HG02970 (cell line): ENCODE data around the gene ASS1.

Experiments used
- ATAC-seq: cut with Tn5 transposase; IDR thresholded peaks from one replicate; pipeline ENCODE4 v1.9.1; 2021; ENCODE audit warnings: mild to moderate bottlenecking, moderate library complexity, moderate number of reproducible peaks; ENCODE audit not compliant: unreplicated experiment, low FRiP score

Gene ASS1

DNA sequence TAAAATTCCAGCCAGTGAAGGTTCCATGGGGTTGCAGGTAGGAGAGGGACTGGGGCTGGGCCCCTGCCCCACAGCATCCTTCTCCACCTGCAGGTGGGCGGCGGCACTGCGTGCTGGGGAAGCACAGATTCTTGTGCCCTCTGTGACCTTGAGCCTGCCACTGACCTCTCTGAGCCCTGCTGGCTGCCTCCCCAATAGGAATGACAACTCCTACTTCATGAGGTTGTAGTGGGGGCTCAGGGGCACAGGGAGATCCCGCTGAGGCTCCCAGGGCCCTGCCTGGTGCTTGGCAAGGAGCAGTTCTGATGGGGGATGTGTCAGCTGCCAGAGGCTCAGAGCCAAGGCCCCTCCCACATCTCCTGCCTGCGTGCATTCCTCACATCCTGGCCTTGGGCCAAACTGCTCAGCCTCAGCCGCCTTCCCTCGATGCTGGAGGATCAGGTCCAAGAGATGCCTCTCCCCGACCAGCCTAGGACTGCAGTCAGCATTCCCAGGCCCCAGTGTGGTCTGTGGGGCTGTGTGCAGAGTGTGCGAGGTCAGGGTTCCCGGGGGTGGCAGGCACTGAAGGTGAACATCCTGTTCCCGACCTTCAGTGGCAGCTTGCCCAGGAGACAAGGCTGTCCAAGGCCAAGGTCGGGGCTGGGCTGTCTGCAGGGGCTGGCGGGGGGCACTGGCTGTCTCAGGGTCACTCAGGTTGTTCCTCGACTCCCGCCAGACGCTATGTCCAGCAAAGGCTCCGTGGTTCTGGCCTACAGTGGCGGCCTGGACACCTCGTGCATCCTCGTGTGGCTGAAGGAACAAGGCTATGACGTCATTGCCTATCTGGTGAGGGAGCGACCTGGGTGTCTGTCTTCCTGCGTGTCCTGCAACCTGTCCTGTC is 7.0 kb downstream of the ASS1 start:
- ATAC-seq: no peak

DNA sequence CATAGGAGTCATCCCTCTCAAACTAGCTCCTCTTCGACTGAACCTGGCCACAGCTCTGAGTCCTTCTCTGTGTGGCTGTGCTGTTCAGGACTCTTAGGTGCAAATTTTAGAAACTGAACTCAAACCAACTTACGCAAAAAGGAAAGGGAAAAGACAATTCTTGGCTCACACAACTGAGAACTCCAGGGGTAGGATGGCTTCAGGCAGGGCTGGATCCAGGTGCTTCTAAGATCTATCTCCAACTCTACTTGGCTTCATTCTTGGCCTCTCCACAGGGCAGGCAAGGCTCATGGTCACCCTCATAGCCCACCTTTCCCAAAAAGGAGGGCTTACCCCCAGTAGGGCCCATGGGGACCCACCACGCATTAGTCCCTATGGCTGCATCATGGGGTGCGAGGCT is 8.1 kb downstream of the ASS1 start:
- no peak for ATAC-seq

DNA sequence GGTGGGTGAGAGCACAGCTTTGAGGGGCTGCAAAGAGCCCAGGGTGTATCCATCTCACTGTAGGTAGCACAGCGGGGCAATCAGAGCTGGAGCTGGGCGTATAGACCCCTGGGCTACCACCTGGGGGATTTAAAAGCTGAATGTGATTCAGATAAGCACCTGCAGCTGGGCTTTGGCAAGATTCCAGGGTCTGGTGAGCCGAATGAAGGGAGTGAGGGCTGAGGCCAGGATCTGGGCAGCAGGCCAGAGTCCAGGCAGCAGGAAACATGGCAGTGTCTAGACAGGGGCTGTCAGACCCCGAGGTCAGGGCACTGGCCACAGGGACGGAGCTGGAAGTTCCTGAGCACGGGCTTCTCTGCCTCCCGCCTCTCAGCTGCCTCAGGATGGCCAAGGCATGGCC is 8.7 kb downstream of the ASS1 start:
- no peak for ATAC-seq

DNA sequence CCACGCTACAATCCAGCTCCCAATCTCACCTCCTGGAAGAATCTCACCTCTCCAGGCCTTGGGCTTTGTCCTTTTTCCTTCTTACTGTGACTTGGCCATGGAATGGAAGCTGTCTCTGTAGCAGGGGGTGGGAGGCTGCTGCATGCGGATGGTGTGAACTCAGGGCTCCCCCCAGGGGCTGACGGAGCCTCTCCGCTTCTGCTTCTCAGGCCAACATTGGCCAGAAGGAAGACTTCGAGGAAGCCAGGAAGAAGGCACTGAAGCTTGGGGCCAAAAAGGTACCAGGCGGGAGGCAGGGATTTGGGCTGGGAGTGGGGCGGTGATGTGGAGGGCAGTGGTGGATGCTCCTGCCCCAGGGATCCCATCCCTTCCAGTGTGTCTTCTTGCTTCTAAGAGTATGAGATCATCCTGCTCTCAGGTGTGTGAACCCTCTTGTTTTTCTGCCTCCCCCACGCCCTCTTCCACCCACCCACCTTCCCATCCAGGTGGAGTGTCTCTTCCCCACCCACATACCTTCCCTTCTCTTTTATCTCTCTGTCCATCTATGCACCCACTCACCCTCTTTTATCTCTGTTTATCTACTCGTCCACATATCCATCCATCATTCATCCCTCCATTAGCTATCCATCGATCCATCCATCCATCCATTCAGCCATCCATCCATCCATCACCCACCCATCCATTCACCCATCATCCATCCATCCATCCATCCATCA is 9.5 kb downstream of the ASS1 start:
- ATAC-seq: no peak

DNA sequence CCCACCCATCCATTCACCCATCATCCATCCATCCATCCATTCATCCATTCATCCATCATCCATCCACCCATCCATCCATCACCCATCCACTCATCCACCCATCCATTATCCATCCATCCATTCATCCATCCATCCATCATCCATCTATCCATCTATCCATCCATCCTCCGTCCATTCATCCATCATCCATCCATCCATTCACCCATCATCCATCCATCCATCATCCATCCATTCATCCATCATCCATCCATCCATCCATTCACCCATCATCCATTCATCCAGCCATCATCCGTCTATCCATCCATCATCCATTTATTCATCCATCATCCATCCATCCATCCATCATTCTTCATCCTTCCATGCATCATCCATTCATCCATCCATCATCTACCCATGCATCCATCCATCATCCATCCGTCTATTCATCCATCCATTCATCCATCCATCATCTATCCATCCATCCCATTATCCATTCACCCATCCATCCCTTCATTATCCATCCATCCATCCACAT is 10.1 kb downstream of the ASS1 start:
- ATAC-seq: no peak

DNA sequence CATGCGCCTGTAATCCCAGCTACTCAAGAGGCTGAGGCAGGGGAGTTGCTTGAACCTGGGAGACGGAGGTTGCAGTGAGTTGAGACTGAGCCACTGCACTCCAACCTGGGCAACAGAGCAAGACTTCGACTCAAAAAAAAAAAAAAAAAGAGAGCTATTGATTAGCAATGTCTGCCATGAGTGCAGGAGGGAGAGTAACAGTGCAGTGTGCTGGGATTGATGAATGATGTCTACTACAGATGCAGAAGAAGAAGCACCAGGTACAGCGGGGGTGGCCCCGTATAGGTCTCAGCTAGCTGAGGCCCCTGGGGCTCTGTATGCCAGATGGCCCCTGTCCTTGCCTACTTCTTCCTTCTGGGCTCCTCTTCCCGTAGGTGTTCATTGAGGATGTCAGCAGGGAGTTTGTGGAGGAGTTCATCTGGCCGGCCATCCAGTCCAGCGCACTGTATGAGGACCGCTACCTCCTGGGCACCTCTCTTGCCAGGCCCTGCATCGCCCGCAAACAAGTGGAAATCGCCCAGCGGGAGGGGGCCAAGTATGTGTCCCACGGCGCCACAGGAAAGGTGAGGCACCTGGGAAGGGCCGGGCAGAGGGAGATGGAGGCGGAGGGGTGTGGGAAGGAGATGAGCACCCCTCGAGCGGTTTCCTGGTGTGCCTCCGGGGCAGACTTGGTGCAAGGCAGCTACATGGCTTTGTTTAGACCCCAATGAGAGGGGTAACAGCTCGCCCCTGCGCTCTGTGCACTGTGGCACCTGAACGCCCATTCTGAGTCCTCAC is 13.5 kb downstream of the ASS1 start:
- ATAC-seq: no peak

DNA sequence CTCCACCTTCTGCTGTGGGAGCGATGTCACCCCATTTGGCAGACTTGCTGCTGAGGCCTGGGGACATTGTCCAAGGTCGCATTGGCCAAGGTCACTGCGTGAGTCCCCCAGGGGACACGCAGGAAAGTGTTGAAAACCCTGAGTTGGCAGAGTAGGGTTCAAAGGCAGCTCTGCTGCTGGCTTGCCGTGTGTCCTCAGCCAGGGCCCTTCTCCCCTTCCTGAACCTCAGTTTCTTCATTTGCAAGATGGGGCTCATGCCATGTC is 14.0 kb downstream of the ASS1 start:
- no peak for ATAC-seq

DNA sequence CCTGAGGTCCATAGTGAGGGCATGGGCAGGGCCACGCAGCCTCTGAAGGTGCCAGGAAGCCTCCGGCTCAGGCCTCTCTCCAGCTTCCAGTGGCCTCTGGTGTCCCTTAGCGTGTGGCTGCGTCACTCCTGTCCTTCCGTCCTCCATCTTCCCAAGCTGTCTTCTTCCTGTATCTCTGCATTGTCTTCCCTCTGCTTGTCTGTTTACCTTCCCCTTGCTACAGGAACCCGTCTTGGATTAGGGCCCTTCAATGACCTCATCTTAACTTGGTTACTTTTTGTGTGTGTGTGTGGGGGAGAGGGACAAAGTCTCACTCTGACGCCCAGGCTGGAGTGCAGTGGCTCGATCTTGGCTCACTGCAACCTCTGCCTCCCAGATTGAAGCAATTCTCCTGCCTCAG is 14.4 kb downstream of the ASS1 start:
- ATAC-seq: no peak

DNA sequence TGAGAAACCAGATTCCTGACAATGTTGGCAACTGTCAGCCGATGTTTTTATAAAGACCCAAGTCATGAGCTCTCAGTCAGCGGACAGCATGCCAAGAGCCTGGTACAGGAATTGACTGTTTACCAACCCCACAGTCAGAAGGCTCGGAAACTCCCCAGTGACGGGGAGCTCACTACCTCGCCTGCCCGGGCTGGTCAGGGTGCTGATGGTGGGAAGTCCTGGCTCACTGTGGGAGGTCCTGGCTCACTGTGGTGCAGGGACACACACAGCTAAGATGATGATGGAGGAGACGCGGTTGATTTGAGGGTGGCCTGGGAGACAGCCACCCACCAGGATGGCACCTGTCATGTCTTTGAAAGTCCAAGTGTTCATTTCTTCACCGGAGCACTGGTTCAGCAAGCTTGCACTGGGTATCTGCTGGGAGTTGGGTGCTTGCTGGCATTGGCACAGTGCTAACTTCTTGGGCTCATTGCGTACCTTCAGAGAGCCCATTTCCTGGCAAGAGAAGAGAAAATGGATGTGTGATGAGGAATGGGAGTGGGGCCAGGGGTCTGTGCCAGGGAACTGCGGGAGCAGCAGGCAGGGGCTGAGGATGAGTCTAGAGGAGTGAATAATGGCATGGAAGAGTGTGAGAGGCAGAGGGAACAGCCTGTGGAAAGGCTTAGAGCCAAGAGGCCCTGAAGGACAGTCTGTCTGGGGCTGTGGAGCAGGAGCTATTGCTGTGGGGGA is 15.3 kb downstream of the ASS1 start:
- no peak for ATAC-seq

DNA sequence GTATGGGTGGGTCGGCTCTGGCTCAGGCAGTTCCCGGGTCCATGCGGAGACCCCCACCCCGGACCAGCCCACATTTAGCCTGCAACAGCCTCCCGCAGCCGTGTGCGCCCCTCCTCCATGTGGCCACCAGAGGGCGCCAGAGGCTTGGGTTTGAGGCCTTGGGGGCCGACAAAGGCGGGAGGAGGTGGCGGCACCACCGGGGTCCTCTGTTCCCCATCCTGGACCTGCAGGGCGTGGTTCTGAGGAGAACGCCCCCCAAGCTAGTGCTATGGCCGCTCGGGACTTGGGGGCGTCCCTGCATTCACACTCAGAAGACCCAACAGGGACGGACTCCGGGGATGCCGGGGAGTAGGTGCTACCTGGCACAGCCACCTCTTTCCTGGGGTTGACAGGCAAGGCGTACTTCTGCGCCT is 16.5 kb downstream of the ASS1 start:
- no peak for ATAC-seq

DNA sequence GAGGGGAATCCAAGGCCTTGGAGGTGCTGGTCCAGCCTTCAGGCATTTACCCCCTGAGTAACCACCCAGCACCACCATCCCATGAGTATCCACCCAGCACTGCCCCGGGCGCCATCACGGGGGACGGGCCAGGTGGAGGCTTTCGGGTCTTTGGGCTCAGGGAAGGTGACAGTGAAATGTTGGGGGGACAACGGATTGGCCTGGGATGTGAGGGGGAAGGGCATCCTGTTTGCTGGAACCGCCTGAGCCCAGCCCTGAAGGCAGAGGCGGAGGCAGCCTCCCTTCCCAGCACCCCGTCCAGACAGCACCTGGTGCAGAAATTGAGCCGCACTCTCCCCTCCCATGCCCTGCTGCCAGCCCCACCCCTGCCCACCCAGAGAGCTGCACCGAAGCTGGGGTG is 17.0 kb downstream of the ASS1 start:
- ATAC-seq: no peak

DNA sequence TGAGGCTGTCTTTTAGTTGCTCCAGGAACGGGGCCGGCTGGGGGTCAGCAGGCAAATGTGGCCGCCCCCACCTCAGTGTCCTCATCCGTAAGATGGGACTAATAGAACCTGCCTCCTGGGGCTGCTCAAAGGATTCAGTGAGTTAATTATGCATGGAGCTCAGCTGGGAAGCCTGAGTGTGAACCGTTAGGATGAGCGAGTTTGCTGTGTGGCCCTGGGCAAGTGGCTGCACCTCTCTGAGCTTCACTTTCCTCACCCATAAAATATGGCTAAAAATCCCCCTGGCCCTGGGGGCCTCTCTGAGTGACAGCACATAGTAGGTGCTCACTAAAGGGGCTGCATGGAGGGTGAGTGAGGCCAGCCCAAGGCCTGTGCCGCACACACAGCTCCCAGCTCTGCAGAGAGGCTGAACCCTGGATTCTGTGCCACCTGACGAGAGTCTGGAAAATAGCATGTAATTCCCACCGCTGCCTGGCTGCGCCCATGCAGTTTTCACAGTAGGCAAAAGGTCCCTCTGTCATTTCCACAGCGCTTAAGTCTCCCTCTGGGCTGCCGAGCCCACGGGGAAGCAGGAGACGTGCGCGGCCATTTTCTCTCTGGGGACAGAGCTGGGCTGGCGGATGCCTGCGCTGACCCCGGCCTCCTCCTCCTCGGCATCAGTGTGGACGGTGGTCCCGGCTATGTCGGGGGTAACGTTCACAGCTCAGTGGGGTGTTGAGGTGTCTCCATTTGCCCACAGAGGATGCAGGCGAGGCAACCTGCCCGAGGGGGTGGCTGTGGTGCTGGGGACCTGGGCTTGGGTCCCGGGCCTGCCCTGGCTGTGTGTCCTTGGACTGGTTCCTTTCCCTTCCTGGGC is 18.2 kb downstream of the ASS1 start:
- ATAC-seq: no peak

DNA sequence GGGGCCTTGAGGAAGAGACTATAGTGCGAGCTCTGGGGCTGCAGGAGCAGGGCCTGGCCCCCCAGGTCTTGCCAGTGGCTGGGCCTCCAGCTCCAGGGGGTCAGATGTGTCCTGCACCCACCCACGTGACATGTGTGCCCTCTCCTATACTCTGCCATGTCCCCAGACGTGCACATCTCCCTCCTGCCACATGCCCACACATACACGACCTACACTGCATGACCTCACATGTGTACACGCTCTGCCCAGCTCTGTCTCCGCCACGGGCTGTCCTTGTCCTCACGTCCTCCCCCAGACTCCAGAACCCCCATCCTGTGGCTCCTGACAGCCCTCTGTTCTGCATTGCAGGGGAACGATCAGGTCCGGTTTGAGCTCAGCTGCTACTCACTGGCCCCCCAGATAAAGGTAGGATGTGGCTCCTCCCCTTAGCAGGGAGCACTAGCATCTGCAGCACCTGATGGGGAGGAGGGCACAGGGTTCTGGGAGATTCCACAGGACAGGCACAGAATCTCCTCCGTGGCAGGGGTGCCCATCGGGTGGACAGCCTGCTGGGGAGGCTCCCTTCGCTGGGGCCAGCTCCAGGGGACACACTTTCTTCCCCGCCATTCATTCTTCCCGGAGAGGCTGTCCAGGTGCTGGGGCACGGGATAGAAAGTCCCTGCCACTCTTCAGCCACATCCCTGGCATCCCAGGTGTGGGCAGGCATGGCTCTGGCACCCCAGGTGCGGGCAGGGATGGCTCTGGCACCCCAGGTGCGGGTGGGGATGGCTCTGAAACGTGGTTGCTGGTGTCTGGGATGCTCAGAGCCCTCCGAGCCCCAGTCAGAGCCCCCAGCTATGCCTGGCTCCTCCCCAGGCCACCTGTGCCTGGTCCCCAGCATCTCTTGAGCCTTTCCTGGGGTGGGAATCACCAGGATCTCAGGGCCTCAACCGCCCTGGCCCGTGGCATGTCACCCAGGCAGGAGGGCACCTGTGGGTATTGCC is 19.3 kb downstream of the ASS1 start:
- ATAC-seq: no peak

DNA sequence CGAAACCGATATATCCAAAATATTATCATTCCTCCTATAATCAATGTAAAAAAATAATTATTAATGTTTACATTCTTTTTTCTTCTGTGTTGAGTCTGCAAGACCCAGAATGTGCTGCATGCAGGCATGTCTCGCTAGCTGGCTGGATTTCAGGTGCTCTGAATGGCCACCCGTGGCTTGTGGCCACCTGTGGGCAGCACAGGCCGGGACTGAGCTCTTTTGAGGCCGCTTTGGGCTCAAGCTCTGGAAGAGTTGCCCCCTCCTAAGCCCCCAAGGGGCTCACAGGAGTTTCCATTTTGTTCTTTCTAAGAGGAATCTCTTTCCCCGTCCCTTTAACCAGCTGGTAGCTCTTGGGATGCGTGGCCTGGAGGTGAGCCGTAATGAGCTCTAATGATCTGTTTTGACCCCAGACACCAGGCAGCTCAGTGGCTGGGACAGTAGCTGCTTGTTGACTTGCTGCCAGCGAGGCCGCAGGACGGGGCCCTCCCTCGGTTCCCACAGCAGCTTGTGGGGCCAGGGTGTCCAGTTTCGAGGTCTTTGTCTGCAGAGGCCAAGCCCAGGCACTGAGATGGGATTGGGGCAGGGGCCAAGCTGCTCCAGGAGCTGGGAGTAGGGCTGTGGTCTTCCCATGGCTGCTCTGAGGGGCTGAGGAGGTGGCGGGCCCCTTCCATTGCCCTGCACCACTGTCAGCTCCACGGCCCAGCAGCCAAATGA is 20.8 kb downstream of the ASS1 start:
- ATAC-seq: no peak

DNA sequence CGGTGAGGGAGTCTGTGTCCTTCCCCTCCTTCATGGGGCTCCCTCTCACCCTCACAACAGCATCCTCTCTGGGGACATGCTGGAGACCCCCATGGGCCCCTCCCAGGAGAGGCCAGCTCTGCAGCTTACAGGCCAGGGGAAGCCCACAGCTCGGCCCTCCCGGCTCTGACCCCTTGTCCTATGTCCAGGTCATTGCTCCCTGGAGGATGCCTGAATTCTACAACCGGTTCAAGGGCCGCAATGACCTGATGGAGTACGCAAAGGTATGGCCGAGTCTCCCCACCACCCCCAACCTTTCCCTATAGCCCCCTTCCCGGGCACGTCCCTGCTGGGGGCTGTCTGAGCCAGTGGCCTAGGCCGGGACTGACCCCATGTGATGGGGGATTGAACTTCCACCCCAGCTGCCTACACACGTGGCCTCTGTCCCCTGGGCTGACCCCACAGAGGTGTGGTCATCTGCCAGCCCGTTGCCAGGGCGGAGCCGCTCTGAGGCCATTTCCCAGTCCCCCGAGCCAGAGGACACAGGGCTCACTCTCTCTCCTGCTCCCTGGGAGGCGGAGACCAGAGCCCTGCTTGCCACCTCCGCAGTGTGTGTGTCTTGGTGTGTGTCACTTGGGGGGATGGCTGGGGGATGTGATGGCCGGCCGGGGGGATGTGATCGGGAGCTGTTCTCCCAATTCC is 21.9 kb downstream of the ASS1 start:
- no peak for ATAC-seq

DNA sequence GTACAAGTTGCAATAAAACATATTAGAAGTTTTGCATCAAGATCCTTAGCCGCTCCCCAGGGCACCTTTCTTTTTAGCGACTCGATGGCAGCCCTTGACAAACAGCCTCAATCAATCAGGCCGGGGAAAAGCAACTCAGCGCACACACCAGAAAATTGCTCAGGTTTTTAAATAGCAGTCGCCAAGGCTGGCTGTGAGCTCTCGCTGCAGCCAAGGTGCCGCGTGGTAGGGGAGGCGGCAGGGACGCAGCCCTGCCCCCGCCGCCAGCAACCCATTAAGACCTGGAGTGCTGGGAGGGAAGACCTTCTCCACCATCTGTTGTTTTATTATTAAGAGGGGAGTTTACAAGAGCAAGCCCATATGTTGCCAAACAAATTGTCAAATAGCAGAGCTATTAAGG is 22.6 kb downstream of the ASS1 start:
- no peak for ATAC-seq

DNA sequence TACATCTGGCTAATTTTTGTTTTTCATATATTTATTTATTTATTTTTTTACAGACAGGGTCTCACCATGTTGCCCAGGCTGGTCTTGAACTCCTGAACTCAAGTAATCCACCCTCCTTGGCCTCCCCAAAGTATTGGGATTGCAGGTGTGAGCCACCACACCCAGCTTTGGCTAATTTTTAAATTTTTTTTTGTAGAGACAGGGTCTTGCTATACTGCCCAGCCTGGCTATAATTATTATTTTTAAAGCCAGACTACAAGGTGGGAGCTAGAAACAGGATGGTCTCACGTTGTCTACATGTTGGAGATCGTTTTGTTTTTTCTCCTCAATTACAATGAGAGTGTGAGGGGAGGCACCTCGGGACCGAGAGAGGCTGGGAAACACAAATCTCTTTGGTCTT is 23.8 kb downstream of the ASS1 start:
- no peak for ATAC-seq
